Kidney glomerular epithelial cell (primary cell): ENCODE data around the gene HIP1R.
"Not testable (repeated sequence)": the region's sequence is repeated elsewhere in the genome, so short reads cannot be mapped to it uniquely, and the experiment has no call there.

ENCODE experiments used
- DNase-seq: peaks from one replicate; lab custom pipeline; 2025; lab: John Stamatoyannopoulos, UW

Gene HIP1R

GRCh38 chr12:122894193-122895121 is 59.2 kb downstream of the HIP1R start:
- no peak for DNase-seq

- no peak for DNase-seq
These were observed 60.1 kb downstream of the HIP1R start for GRCh38 chr12:122895320-122895703.

- peak; percentile 52 for DNase-seq
These were observed 60.7 kb downstream of the HIP1R start, which contains the start of gene VPS37B for GRCh38 chr12:122895704-122896636. Gene VPS37B, minus strand, starts transcription at chr12:122896124. Its CDS starts 62 bp downstream, at chr12:122896062.

- DNase-seq: no peak
These were observed 61.4 kb downstream of the HIP1R start for GRCh38 chr12:122896662-122897061.

GRCh38 chr12:122899887-122900286 is 64.6 kb downstream of the HIP1R start:
- DNase-seq: no peak

- DNase-seq: no peak
These were observed 67.8 kb downstream of the HIP1R start for GRCh38 chr12:122902854-122903692.

GRCh38 chr12:122903693-122904034 is 68.4 kb downstream of the HIP1R start:
- DNase-seq: no peak

- DNase-seq: not testable (repeated sequence)
These were observed 70.0 kb downstream of the HIP1R start for GRCh38 chr12:122905258-122905657.

- no peak for DNase-seq
These were observed 73.7 kb downstream of the HIP1R start for GRCh38 chr12:122908915-122909314.

- DNase-seq: no peak
These were observed 74.4 kb downstream of the HIP1R start for GRCh38 chr12:122909442-122910288.
